ENCODE measurements around the gene ZNF385A. TPM values are rescaled to one million over a fixed set of nuclear protein-coding genes. Genes with fewer than 3 reads are reported as not detected.
A peak's percentile ranks its signal among the peaks of the same experiment; 100 is the strongest.

The ZNF385A gene
- total and polyA plus RNA-seq, 2 donors (not counting 3 experiments of a cell fraction or from before 2014, with no cell fraction given), result 1.6 to 7.9 TPM

DNA sequence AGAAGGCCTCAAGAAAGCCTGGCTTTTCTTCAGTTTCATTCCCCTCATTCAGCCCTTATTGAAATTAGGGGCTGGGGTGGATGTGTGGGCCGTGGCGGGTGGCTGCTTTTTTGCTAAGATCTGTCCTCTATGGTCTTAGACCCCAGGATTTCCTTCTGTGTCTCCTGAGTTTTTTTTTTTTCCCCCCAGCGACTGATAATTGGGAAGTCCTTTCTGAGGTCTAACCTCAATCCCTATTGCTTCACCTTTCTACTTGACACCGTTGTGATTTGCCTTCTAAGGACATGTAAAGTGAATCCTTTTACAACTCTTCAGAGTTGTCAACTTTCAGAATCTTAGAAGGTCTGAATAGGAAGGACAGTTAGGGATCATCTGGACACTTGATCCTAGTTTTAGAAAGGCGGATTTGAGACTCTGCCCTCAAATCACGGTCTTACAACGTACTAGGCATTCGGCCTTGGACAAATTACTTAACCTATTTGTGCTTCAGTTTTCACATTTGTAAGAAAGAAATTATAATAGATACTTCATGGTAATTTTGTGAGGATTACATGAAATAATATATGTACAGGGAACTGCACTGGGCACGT lies 24.7 kb downstream of the ZNF385A start:
- Histone ChIP-seq H3K27me3 (ENCODE audit: control insufficient read depth in 2 of 2, insufficient read depth in 2 of 2, low read length in 2 of 2) (no peaks in the 10 kb centered on the region), H3K27ac (ENCODE audit: insufficient read depth, low read depth, low read length) (peak overlapping the region; percentile 82), H4K20me1 (replicated peaks; ENCODE audit: control insufficient read depth, extremely low read depth, insufficient read depth, low read length) (no peaks in the 10 kb centered on the region), H3K9me1 (replicated peaks; ENCODE audit: control insufficient read depth, extremely low read depth, insufficient read depth, low read length) (no peaks in the 10 kb centered on the region), H3K4me1 (ENCODE audit: control insufficient read depth, extremely low read depth, insufficient read depth, low read length) (peaks cover 27% of the 10 kb centered on the region), H2AFZ (ENCODE audit: low read depth, low read length) (peak overlapping the region; percentile 74), H3K79me2 (ENCODE audit: control insufficient read depth, insufficient read depth, low read length) (no peaks in the 10 kb centered on the region), H3K9me3 (replicated peaks; ENCODE audit: control insufficient read depth, insufficient read depth, low read length) (no peaks in the 10 kb centered on the region), H3K9ac (replicated peaks; ENCODE audit: extremely low read depth, insufficient read depth, low read length) (peak overlapping the region; percentile 65), H3K36me3 (ENCODE audit: control insufficient read depth in 2 of 2, extremely low read depth in 1 of 2, insufficient read depth in 2 of 2, low read length in 2 of 2) (no peaks in the 10 kb centered on the region), H3K4me2 (ENCODE audit: insufficient read depth, low read length) (peak overlapping the region; percentile 6), H3K4me3 (replicated peaks in 1 of 3; ENCODE audit: insufficient read depth in 1 of 3, low read depth in 1 of 3, low read length in 3 of 3) (peak overlapping the region in 2 of 3 experiments; percentile 1 to 35)
- BruUV-seq (replicated peaks), result TSS peak; percentile 77
- FAIRE-seq (no peak), DNase-seq (ENCODE audit: low read depth, low spot score) (no peak)
- POLR2A ChIA-PET, result interaction anchor here (1.2 to 1.3 kb wide), 2 partner anchors 35 to 79 kb away, joined by 7 to 11 read pairs; partner anchors contain the start of genes CBX5, COPZ1 and HNRNPA1
- CTCF ChIA-PET, result interaction anchor here (0.7 to 7.8 kb wide), 15 partner anchors 9 to 375 kb away, joined by 3 to 61 read pairs (median 8); partner anchors contain the start of genes CBX5, COPZ1, HNRNPA1 and HOXC10
- no peak for TF ChIP-seq MAX (IDR thresholded peaks at IDR 0.05; ENCODE audit: insufficient read depth, insufficient read length)
- TF ChIP-seq GATA2 (IDR thresholded peaks at IDR 0.05; ENCODE audit: insufficient read depth, insufficient read length, low read depth, low read length), result no peak
- TF ChIP-seq FOS (IDR thresholded peaks at IDR 0.05; ENCODE audit: borderline replicate concordance, insufficient read depth, low read length), result no peak
- TF ChIP-seq CTCF (IDR thresholded peaks at IDR 0.05; ENCODE audit: extremely low read depth in 1 of 2, insufficient read depth in 1 of 2, low read depth in 1 of 2, low read length in 2 of 2), result no peak
- TF ChIP-seq POLR2AphosphoS5 (IDR thresholded peaks at IDR 0.05; ENCODE audit: insufficient read depth, low read depth, low read length), result no peak
- TF ChIP-seq EZH2 (IDR thresholded peaks at IDR 0.05; ENCODE audit: borderline replicate concordance, low read depth, low read length, severe bottlenecking), result no peak
- no peak for TF ChIP-seq POLR2A (IDR thresholded peaks at IDR 0.05; ENCODE audit: low read depth, low read length)
- TF ChIP-seq MYC (IDR thresholded peaks at IDR 0.05; ENCODE audit: low read depth, low read length), result no peak
- TF ChIP-seq JUN (IDR thresholded peaks at IDR 0.05; ENCODE audit: borderline replicate concordance, insufficient read depth, insufficient read length, low read depth), result no peak
- intact Hi-C loops (cut with micrococcal nuclease) (loop anchor here (1.0 to 10.0 kb wide), 8 partner anchors 24 to 355 kb away; partner anchors contain the start of genes CBX5, COPZ1, HNRNPA1 and HOXC8), dilution Hi-C loops (cut with MboI; ENCODE audit: extremely low pct_ligation_motif_present, low sequenced_read_pairs) (no loop called here)

Measured in endothelial cell of umbilical vein (primary cell).